Measurements from ENCODE around the gene TMEM270.
"Not testable (repeated sequence)": the region's sequence is repeated elsewhere in the genome, so short reads cannot be mapped to it uniquely, and the experiment has no call there.

The TMEM270 gene

GRCh38 chr7:73860859-73861258, at the start of gene TMEM270:
TMEM270 (plus strand) TSS chr7:73861159; CDS start chr7:73861195, 36 bp downstream.
- DNase-seq (ENCODE audit: low read depth in 2 of 2) = no peak

GRCh38 chr7:73811760-73812168, 49.2 kb upstream of the TMEM270 start:
- peak; percentile 34 to 54 for DNase-seq (ENCODE audit: low read depth in 2 of 2)

GRCh38 chr7:73812996-73813395, 48.0 kb upstream of the TMEM270 start:
- no peak for DNase-seq (ENCODE audit: low read depth in 2 of 2)

- no peak for DNase-seq (ENCODE audit: low read depth in 2 of 2)
Observed at GRCh38 chr7:73815436-73815835, 45.5 kb upstream of the TMEM270 start.

GRCh38 chr7:73817121-73817520, 43.8 kb upstream of the TMEM270 start:
- DNase-seq (ENCODE audit: low read depth in 2 of 2) = no peak

- no peak for DNase-seq (ENCODE audit: low read depth in 2 of 2)
Observed at GRCh38 chr7:73820013-73820412, 40.9 kb upstream of the TMEM270 start.

- not testable (repeated sequence) for DNase-seq (ENCODE audit: low read depth in 2 of 2)
Observed at GRCh38 chr7:73821597-73822285, 39.2 kb upstream of the TMEM270 start.

- DNase-seq (ENCODE audit: low read depth in 2 of 2) = no peak
Observed at GRCh38 chr7:73822319-73823173, 38.4 kb upstream of the TMEM270 start.

GRCh38 chr7:73823257-73823656, 37.7 kb upstream of the TMEM270 start:
- DNase-seq (ENCODE audit: low read depth in 2 of 2) = no peak

- no peak for DNase-seq (ENCODE audit: low read depth in 2 of 2)
Observed at GRCh38 chr7:73823873-73824592, 36.9 kb upstream of the TMEM270 start.

- DNase-seq (ENCODE audit: low read depth in 2 of 2) = no peak
Observed at GRCh38 chr7:73824986-73825385, 36.0 kb upstream of the TMEM270 start.

- no peak for DNase-seq (ENCODE audit: low read depth in 2 of 2)
Observed at GRCh38 chr7:73827567-73828106, 33.3 kb upstream of the TMEM270 start.

- DNase-seq (ENCODE audit: low read depth in 2 of 2) = no peak
Observed at GRCh38 chr7:73828107-73828803, 32.7 kb upstream of the TMEM270 start.

GRCh38 chr7:73828972-73829371, 32.0 kb upstream of the TMEM270 start:
- DNase-seq (ENCODE audit: low read depth in 2 of 2) = no peak

GRCh38 chr7:73829505-73829904, 31.5 kb upstream of the TMEM270 start:
- no peak for DNase-seq (ENCODE audit: low read depth in 2 of 2)

GRCh38 chr7:73829921-73830680, 30.9 kb upstream of the TMEM270 start:
- no peak for DNase-seq (ENCODE audit: low read depth in 2 of 2)

GRCh38 chr7:73830681-73831583, 30.0 kb upstream of the TMEM270 start, which contains the start of gene CLDN4:
CLDN4 (plus strand) TSS chr7:73830996; CDS start chr7:73831202, 206 bp downstream.
- DNase-seq (ENCODE audit: low read depth in 2 of 2) = no peak

- no peak for DNase-seq (ENCODE audit: low read depth in 2 of 2)
Observed at GRCh38 chr7:73831584-73831833, 29.4 kb upstream of the TMEM270 start.

GRCh38 chr7:73831834-73832651, 28.9 kb upstream of the TMEM270 start:
- DNase-seq (ENCODE audit: low read depth in 2 of 2) = no peak
